ENCODE data around the gene CD44.

The CD44 gene

DNA sequence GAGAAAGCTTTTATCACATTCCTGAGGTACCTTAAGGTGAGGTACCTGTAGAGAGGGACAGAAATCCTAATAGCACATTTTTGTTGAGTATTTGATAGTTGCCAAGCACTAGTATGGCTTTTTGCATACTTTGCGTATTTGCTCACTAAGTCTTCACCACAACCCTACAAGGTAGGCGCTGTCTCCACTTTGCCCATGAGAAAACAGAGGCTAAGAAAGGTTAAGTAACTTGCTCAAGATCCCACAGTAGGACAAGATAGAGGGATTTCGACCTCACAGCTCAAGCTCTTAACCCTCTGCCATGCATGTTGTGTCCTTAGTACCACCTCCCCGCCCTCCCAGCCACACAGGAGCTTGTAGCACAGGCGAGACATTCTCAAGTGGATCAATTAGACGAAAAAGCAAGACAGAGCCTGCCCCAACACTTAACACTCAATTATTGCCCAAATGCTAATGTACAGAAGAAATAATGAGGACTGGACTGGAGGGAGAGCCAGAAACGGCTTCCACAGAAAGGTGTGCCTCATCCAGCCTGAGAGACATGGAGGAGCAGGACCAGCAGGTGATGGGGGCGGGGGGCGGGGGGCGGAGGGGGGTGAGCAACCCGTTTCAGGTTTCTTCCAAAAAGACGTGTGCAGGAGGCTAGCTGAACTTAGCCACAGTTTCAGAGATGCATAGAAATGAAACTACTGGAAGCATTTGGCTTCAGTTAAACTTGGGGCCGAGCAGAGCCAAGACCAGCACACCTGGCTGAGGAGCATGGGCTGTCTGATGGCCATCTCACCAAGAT lies 26.7 kb upstream of the CD44 start:
- no peak for DNase-seq (ENCODE audit: low spot score)

DNA sequence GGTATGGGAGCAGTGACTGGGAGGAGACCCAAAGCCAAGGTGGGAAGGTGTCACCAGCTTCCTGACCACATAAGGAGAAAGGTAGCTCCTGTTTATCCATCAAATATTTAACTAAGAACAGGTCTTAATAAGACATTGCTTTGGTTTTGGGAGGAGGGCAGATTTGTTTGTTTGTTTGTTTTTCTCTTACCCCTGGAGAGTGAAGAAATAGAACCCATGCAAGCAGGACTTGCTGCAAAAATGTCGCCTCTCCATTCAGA lies 26.2 kb upstream of the CD44 start:
- DNase-seq (ENCODE audit: low spot score) = no peak

DNA sequence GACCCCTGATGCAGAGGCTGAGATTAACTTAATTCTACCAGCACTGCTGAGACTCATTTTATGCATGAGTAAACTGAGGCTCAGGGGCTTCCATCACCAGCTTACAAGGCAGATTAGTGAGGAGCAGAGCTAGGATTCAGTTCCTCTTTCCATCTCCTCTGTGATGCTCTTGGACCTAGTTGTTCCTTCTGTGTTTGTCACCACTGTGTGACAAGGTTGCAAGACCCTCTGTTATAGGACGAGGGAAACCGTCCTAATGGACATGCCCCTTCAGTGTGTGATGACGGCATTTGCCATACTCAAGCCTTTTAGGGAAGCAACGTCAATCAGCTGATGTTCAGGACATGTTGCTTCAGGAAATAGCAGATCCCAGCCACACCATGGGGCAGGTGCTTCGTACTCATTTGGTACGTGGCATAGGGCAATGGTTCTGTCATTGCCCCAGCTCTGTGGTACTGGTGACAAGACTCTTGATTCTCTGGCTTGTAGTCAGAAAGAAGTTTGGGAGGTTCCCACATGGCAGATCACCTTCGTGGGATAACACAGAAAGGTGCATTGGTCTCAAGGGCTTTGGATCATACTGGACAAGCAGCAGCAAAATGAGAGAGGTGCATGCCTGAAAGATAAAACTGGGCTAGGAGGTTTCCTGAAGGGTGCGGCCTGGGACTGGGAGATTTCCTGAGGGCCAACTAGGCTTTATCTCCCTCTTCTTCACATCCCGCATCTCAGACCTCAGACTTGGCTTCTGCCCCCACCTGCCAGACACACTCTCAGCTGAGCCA lies 23.9 kb upstream of the CD44 start:
- no peak for DNase-seq (ENCODE audit: low spot score)

DNA sequence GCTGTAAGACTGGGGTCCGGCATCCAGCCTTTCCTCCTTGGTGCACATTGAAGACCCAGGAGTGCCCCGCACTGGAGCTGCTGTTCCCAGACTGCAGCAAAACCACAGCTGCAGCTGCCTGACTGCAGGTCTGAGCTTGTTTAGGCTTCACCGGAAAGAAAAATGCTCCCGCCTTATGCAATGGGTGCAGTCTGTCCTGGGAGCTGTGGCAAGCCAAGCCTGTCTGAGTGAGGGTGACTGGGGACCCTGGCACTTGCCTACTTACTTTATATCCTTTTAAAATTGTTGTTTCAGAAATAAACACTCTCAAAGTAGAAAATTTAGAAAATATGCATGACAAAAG lies 23.3 kb upstream of the CD44 start:
- no peak for DNase-seq (ENCODE audit: low spot score)

DNA sequence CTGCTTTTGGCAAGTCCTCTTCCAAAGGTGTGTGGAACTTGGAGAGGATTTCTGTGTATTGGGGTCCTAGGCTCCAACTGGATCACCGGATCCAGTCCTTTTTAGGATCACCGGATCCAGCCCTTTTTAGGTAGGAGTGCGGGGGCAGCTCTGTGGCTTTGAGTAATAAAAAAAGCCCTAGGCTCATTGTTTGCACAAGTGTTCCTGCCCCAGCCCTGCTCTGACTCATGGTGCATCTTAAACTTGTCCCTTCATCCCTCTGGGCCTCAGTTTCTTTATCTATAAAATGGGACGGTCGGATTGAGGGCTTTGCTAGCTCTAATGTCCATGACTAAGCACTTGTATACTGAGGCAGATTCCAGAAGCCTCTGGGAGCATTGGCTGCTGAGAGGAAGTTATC lies 22.7 kb upstream of the CD44 start:
- no peak for DNase-seq (ENCODE audit: low spot score)

DNA sequence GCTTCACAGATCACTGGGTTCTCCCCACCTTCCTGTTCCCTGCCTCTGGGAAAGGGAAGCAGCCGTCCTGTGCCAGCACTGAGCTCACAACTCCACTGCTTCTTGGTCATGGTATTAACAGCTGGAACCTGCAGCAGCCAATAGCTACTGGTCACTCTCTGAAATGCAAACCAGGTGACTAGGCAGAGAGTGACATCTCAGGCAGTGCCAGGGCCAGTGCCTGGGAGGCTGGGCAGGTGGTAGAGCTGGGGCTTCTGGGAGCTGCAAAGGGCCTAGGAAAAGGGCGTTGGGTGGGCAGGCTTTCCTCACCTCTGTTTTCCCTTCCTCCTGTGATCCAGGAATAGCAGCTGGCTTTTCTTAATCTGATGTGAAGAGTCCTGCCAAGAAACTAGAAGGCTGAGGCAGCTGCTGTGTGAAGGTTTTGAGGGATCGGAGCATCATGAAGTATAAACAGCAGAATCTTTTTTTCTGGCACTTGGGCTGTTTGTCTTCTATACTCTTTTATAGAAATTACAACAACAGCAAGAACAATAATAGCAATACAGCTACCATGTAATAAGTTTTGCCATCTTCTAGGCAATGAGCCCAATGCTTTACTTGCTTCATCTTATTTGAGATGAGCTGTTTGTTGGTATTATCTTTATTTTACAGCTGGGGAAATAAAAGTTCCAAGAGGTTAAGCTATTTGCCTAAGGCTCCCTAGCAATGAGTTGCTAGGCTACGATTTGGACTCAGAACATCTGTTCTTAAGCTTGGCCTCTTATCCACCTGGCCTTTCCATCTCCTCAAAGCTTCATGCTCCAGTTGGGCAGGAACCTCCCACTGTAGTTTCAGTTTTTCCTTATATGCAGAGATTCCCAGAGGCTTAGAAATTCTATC lies 22.0 kb upstream of the CD44 start:
- DNase-seq (ENCODE audit: low spot score) = no peak

DNA sequence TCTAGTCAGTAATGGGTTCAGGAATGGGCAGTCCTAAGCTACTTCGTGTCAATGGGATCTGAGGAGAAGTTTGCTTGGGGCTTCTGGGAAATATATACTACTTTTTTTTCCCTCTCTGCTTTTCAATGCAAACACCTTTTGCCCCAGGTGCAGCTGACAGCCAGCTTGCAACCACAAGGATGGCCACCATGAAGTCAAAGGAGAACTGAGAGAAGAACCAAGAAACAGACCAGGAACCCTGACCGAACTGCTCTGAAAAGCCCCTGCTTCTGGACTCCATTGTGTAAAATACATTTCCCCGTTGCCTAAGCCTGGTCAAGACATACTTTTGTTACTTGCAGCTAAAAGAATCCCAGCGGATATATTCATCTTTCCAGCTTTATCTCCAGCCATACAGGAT lies 20.1 kb upstream of the CD44 start:
- DNase-seq (ENCODE audit: low spot score) = no peak

DNA sequence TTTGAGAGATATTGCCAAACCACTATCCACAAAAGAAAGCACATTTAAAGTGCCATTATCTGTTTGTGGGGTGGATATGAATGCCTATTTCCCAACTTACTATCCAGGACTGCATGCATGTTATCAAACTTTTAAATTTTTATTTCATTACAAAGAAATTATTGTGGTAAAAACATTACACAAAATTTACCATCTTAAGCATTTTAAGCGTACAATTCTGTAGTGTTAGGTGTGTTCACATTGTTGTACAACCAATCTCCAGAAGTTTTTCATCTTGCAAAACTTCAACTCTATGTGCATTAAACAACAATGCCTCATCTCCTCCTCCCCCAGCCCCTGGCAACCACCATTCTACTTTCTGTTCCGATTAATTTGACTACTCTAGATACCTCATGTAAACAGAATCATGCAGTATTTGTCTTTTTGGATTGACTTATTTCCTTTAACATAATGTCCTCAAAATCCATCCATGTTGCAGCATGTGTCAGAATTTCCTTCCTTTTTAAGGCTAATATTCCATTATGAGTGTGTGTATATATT lies 17.6 kb upstream of the CD44 start:
- no peak for DNase-seq (ENCODE audit: low spot score)

DNA sequence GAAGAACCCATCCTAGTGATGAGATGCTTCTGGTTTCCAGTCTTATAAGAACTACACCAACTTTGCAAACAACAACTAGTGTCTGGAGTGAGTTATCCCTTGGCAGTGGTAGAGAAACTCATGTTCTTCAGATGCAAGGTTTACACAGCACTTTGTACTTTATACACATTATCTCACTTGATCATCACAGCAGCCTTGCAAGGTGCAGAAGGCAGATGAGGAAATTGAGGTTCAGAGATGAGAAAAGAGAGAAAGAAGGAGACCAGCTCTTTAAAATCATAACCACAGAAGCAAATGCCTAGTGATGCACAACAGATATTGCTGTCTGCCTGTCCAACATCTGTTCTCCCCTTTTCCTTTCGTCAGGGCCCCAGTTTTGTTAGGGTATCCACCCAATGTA lies 16.7 kb upstream of the CD44 start:
- peak; percentile 45 for DNase-seq (ENCODE audit: low spot score)

DNA sequence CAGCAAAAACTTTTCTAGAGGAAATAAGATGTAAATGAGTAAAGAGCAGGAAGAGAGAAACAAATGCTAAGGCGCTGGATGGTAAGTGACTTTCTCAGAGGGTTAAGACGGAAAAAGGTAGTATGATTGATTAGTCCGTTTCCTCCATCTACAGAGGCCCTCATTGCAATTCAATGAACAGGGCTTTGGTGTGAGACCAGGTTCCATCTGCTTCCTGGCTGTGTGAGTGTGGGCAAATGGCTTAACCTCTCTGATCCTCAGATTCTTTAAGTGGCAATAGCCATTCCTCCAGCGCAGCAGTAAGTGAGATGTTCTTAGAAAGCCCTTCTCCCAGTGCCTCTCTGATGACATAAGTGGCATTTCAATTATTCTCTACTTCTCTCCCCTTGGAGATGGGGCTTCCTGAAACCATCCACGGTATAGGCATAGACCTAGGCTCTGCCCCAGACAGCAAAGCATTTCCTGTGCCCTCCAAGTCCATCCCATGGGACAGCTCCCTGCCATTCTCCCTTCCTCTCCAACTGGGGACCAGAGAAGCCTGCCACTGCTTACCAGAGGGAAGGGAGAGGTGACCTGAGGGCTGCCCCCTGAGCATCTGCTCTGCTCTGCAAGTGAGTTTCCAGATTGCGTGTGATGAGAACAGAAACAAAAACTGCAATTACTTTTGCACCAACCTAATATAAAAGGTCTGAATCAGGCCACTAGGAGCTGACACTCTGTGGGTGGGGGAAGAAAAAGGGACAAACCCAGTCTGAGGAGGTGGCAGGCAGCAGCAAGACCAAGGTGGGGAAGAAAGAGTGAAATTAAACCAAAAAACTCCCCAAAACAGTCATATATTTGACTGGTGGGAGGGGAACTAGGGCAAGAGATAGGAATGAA lies 12.7 kb upstream of the CD44 start:
- DNase-seq (ENCODE audit: low spot score) = peak; percentile 71

DNA sequence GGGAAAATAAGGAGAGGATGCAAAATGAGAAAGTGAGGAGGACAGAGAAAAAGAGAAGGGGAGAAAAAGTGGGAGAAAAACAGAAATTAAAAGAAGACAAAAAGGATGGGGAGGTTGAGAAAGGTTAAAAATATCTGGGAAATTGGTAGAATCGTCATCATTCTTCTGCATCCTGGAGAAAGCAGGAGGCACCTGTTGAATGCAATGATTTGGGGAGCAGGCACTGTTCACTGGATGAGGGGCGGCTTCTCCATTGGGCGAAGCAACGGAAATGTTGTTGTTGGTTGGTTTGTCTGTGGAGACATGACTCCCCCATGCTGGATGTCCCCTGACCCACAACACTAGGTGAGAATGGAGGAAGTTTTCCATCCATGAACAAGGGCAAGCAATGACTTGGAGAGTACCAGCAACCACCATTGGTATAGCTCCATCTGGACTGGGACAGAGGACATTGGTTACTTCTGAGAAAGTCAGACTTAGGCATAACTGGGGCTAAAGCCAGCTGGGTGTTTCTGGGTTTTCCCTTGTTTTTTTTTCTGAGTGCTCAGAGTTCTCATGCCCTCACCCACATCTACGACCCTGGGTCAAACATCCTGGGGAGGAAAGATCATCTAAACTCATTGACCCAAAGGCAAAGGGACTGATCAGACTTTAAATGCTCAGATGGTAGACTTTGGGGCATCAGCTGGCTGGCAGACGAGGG lies 11.9 kb upstream of the CD44 start:
- no peak for DNase-seq (ENCODE audit: low spot score)

DNA sequence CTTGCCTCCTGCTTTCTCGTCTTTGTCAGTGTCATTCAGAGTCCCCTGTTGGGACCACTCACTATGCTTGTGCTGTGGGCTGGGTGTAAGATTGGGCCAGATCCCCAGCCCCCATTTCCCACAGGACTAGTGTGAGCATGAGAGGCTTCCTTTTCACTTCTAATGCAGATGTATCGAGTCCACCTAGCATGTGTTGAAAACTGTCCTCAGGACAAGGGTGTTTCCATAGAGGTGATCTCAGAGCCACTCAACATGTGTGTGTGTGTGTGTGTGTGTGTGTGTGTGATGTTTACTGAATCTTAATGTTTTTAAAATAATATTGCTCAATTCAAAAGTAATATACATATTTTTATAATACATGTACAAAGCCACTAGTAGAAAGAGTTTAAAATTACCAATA lies 11.4 kb upstream of the CD44 start:
- DNase-seq (ENCODE audit: low spot score) = no peak

DNA sequence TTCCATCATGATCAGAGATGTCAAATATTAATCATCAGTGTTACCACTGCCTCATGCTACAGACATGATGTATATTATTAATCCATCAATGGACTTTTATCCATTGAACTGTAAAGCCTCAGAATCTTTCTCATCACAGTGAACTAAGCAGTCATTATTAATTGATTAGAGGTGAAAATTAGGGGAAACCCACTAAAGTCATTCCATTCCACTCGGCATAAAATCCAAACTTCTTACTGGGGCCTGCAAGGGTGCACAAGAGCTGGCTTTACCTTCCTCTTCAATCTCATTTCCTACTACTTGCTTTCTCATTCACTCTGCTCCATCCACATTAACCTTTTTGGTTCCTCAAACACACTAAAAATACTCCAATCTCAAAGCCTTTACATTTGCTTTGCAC lies 7.9 kb upstream of the CD44 start:
- no peak for DNase-seq (ENCODE audit: low spot score)

DNA sequence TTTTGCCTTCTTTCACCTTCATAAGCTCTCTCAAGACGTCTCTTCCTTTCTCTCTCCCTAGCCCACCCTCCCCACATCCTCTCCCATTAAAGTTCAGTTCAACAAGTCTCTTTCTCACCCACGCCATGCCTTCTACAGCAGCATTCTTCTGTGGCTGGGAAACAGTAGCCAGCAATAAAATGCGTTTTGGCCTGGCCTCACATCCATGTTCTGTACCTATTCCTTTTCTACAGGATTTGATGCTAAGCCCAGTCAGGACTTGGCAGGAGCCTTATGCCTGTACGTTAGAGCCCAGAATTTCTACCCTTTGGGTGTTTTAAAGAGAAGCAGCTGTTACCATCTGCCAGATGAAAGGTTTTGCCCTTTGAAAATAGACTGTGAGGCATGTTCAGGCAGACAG lies 7.1 kb upstream of the CD44 start:
- DNase-seq (ENCODE audit: low spot score) = no peak

DNA sequence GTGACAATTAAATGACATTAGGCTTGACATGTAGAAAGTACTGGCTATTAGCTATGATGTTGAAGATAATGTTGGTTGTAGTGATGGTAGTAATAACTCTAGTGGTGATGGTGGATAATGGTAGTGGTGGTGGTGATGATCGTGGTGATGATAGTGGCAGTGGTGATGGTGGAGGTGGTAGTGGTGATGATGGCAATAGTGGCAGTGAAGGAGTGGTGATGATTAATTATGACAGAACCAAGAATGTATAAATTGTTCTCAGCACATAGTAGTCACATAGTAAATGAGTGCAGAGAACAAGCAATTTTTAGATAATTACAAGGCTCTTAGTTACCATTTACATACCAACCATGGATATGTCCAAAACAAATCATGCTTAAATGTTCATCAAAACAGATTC lies 5.3 kb upstream of the CD44 start:
- DNase-seq (ENCODE audit: low spot score) = no peak

DNA sequence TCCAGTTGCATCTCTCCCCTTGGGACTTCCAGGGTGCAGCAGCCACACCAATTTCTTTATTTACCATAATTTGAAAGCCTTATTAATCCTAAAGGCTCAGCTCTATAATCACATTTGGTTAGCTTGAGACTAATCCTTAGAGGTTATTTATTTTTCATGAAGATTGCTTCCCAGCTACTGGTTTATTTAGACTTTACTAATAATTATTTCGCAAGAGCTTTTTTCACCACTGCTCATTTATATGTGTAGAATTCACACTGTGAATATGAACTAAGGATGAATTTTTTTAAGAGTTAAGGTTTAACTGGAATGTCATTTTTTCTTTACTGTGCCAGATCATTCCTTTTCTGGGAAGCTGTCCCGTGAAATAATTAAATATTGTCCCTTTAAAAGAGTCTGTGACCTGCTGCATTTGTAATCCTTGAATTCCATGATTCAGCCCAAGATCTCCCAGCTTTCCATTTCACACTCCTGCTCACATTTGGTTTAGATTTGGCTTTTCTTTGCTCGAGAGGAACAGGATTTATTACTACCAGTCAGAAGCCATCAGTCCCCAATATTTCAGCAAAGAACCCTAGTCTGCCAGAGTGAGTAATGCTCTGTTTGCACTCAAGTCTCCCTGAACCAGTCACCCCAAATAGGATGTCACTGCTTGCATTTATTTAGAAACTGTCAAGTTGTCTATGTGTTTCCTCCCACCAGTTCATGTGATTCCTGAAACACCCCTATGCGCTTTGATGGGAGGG lies 4.4 kb upstream of the CD44 start:
- no peak for DNase-seq (ENCODE audit: low spot score)

DNA sequence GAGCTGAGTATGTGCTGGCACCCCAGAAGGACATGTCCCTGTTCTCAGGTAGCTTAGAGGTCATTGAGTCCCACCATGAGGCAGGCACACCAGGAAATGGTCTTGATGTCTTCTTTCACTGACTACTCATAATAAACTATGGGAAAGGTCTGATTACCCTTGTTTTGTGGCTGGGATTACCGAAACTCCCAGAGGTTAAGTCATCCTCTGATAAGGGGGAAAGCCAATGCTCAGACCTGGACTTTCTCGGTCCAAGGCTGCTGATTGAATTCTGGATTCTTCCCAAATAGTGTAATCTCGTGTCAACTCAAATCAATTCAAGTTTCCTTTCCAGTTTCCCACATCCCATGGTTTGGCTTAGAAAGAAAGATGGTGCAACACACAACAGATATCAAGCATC lies 3.7 kb upstream of the CD44 start:
- no peak for DNase-seq (ENCODE audit: low spot score)

DNA sequence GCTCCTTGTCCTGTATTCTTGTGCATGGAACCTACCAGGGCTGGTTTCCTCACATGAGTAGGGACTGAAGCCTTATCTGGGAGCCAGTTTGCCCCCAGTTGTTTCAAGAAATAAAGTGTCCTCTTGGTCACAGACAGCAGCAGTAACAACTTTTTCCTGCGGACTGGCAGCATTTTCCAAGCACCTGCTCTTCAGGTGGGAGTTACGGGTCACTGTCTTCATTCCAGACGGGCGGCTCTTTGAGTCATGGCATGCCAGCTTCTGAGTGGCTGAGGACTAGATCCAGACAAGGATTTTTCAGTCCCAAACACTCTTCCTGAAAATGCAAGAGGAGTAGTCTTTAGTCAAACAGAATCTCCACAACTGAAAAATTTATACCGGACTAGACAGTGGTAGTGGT lies 2.7 kb upstream of the CD44 start:
- DNase-seq (ENCODE audit: low spot score) = no peak

DNA sequence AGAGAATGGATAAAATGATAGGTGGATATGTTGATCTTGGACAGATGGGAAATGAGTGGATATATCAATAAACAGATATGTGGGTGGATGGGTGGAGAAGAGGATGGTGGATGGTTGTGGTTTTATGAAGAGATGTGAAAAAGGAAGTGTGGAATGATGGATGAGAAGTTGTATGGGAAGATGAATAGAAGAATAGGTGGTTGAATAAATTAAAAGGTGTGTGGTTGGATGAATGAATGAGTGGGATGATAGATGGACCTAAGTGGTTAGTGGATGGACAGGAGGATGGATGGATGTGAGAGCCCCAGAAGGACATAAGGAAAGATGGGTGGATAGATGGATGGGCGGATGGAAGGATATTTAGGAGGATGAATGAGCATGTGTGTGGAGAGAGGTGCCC lies 913 bp upstream of the CD44 start:
- no peak for DNase-seq (ENCODE audit: low spot score)

DNA sequence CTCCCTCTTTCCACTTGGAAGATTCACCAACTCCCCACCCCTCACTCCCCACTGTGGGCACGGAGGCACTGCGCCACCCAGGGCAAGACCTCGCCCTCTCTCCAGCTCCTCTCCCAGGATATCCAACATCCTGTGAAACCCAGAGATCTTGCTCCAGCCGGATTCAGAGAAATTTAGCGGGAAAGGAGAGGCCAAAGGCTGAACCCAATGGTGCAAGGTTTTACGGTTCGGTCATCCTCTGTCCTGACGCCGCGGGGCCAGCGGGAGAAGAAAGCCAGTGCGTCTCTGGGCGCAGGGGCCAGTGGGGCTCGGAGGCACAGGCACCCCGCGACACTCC lies 397 bp upstream of the CD44 start:
- no peak for DNase-seq (ENCODE audit: low spot score)

Data from activated CD4-positive, alpha-beta T cell treated with anti-CD3 and anti-CD28 coated beads, Interleukin-2, Interleukin-4, amounts not matched to agents 100 ng/mL and 50 ng/mL, durations not matched to agents 16 hours and 8 hours (primary cell).